Large intestine (tissue), 3 donors: Measurements from ENCODE around the gene AOC1. TPM values are rescaled to one million over a fixed set of nuclear protein-coding genes. Genes with fewer than 3 reads are reported as not detected.

ENCODE experiments used
- DNase-seq, 2 donors: peaks; one replicate each; pipeline versions ENCODE4 v3.0.0 to v3.0.0-alpha.2; 2013
- H3K27ac ChIP-seq: one replicate; pipeline ENCODE4 v1.5.1; 2013; ENCODE audit warnings: low read length
- H3K27me3 ChIP-seq: 2 replicates; pipeline ENCODE4 v1.6.1; 2013; ENCODE audit warnings: low read length; ENCODE audit not compliant: control insufficient read depth, insufficient read depth
- H3K36me3 ChIP-seq: 2 replicates; pipeline ENCODE4 v1.6.1; 2013; ENCODE audit warnings: low read length; ENCODE audit not compliant: control insufficient read depth, insufficient read depth
- H3K4me1 ChIP-seq: one replicate; pipeline ENCODE4 v1.6.1; 2013; ENCODE audit warnings: low read length; ENCODE audit not compliant: control insufficient read depth, insufficient read depth
- H3K4me3 ChIP-seq: one replicate; pipeline ENCODE4 v1.5.1; 2013; ENCODE audit warnings: low read length
- H3K9me3 ChIP-seq: one replicate; pipeline ENCODE4 v1.6.1; 2013; ENCODE audit warnings: mild to moderate bottlenecking, low read depth, low read length, moderate library complexity; ENCODE audit not compliant: control insufficient read depth
- WGBS: methylation state at CpG from one replicate; pipeline ENCODE4 v1.1.5; 2013; ENCODE audit warnings: low lambda C conversion rate; ENCODE audit not compliant: insufficient coverage; 5-methylcytosine and 5-hydroxymethylcytosine counted together
- polyA plus RNA-seq: library from polyadenylated mRNA; unstranded; fragments of 120-200 nt; gene quantifications from one replicate; pipeline ENCODE4 v1.2.1, GENCODE V29; 2013

AOC1 gene
- polyA plus RNA-seq, 1 donor, result 206 TPM

- Histone ChIP-seq H3K4me3 (no peak overlapping the region), H3K27ac (no peak overlapping the region), H3K27me3 (peaks cover 13% of the 10 kb centered on the region), H3K9me3 (peaks cover 5% of the 10 kb centered on the region), H3K4me1 (peaks cover 19% of the 10 kb centered on the region), H3K36me3 (no peaks in the 10 kb centered on the region)
- no CpG with 5 or more reads among the region's 2 CpGs for WGBS
- DNase-seq, result no peak
Measured at GRCh38 chr7:150895809-150896208, 43.5 kb downstream of the AOC1 start.

- H3K4me1 ChIP-seq, result peaks cover 28% of the 10 kb centered on the region
- no peaks in the 10 kb centered on the region for H3K36me3 ChIP-seq
- no peak overlapping the region for H3K27ac ChIP-seq
- H3K4me3 ChIP-seq, result no peak overlapping the region
- peaks cover 5% of the 10 kb centered on the region for H3K9me3 ChIP-seq
- peaks cover 13% of the 10 kb centered on the region for H3K27me3 ChIP-seq
- 76% methylated on average over 3 of the region's 10 CpGs for WGBS
- no peak for DNase-seq
Measured at GRCh38 chr7:150896562-150897209, 44.4 kb downstream of the AOC1 start.

- Histone ChIP-seq H3K27me3 (peaks cover 13% of the 10 kb centered on the region), H3K4me1 (peaks cover 39% of the 10 kb centered on the region), H3K4me3 (no peak overlapping the region), H3K27ac (no peak overlapping the region), H3K36me3 (no peaks in the 10 kb centered on the region), H3K9me3 (peaks cover 5% of the 10 kb centered on the region)
- 43% methylated on average over 2 of the region's 22 CpGs for WGBS
- DNase-seq, result peak in 1 of 2 donors; percentile 15
Measured at GRCh38 chr7:150897502-150898474, 45.5 kb downstream of the AOC1 start.

GRCh38 chr7:150898475-150899011 lies 46.2 kb downstream of the AOC1 start:
- Histone ChIP-seq H3K4me1 (peaks cover 41% of the 10 kb centered on the region), H3K9me3 (peaks cover 2% of the 10 kb centered on the region), H3K27ac (no peak overlapping the region), H3K36me3 (no peaks in the 10 kb centered on the region), H3K27me3 (peaks cover 13% of the 10 kb centered on the region), H3K4me3 (no peak overlapping the region)
- DNase-seq, result peak; percentile 59 to 66
- WGBS, result no CpG with 5 or more reads among the region's 22 CpGs

- H3K27me3 ChIP-seq, result peaks cover 13% of the 10 kb centered on the region
- no CpG with 5 or more reads among the region's 8 CpGs for WGBS
- peak overlapping the region; percentile 80 for H3K27ac ChIP-seq
- H3K4me3 ChIP-seq, result no peak overlapping the region
- H3K9me3 ChIP-seq, result no peaks in the 10 kb centered on the region
- peaks cover 41% of the 10 kb centered on the region for H3K4me1 ChIP-seq
- no peaks in the 10 kb centered on the region for H3K36me3 ChIP-seq
- DNase-seq, result no peak
Measured at GRCh38 chr7:150900675-150901074, 48.4 kb downstream of the AOC1 start.

GRCh38 chr7:150901160-150902035 lies 49.1 kb downstream of the AOC1 start:
- peak overlapping the region; percentile 80 for H3K27ac ChIP-seq

GRCh38 chr7:150902078-150903033 lies 50.0 kb downstream of the AOC1 start:
- peak overlapping the region; percentile 80 for H3K27ac ChIP-seq
- no CpG with 5 or more reads among the region's 14 CpGs for WGBS
- peak in 1 of 2 donors; percentile 70 for DNase-seq

More at GRCh38 chr7:150901160-150902035, 49.1 kb downstream of the AOC1 start:
- WGBS, result 60% methylated on average over 1 of the region's 15 CpGs
- Histone ChIP-seq H3K9me3 (no peaks in the 10 kb centered on the region), H3K4me1 (peaks cover 41% of the 10 kb centered on the region), H3K36me3 (no peaks in the 10 kb centered on the region), H3K27me3 (peaks cover 13% of the 10 kb centered on the region), H3K4me3 (no peak overlapping the region)
- DNase-seq, result peak; percentile 66 to 90

GRCh38 chr7:150903606-150904005 lies 51.3 kb downstream of the AOC1 start:
- Histone ChIP-seq H3K36me3 (no peaks in the 10 kb centered on the region), H3K4me1 (peaks cover 40% of the 10 kb centered on the region), H3K4me3 (no peak overlapping the region), H3K27me3 (no peaks in the 10 kb centered on the region), H3K9me3 (no peaks in the 10 kb centered on the region), H3K27ac (no peak overlapping the region)
- DNase-seq, result no peak
- 77% methylated on average over 4 of the region's 12 CpGs for WGBS

More at GRCh38 chr7:150902078-150903033, 50.0 kb downstream of the AOC1 start:
- Histone ChIP-seq H3K27me3 (peaks cover 9% of the 10 kb centered on the region), H3K4me3 (no peak overlapping the region), H3K36me3 (no peaks in the 10 kb centered on the region), H3K4me1 (peaks cover 41% of the 10 kb centered on the region), H3K9me3 (no peaks in the 10 kb centered on the region)
